Stimulated activated CD4-positive, alpha-beta T cell treated with anti-CD3 and anti-CD28 coated beads, Interleukin-1b, Interleukin-23, amount 100 ng/mL, for 4 hours (primary cell): ENCODE measurements around the gene ARAP2.
"Not testable (repeated sequence)": the region's sequence is repeated elsewhere in the genome, so short reads cannot be mapped to it uniquely, and the experiment has no call there.

ENCODE experiments used
- DNase-seq, 2 donors: peaks; one replicate each; pipeline ENCODE4 v3.0.0-alpha.2; 2020; ENCODE audit warnings: low read depth in 2 of 2

ARAP2 gene

GRCh38 chr4:36183665-36184393, 60.5 kb downstream of the ARAP2 start:
- no peak for DNase-seq

- no peak for DNase-seq
Observed at GRCh38 chr4:36183232-36183631, 61.1 kb downstream of the ARAP2 start.

GRCh38 chr4:36182315-36182714, 62.0 kb downstream of the ARAP2 start:
- DNase-seq: not testable (repeated sequence)

- no peak for DNase-seq
Observed at GRCh38 chr4:36180206-36180605, 64.1 kb downstream of the ARAP2 start.

- no peak for DNase-seq
Observed at GRCh38 chr4:36178484-36178883, 65.8 kb downstream of the ARAP2 start.

GRCh38 chr4:36177946-36178345, 66.4 kb downstream of the ARAP2 start:
- DNase-seq: no peak

- no peak for DNase-seq
Observed at GRCh38 chr4:36174570-36174969, 69.7 kb downstream of the ARAP2 start.

- no peak for DNase-seq
Observed at GRCh38 chr4:36173905-36174304, 70.4 kb downstream of the ARAP2 start.

- DNase-seq: no peak
Observed at GRCh38 chr4:36172656-36173055, 71.7 kb downstream of the ARAP2 start.

GRCh38 chr4:36168127-36168878, 76.0 kb downstream of the ARAP2 start:
- no peak for DNase-seq

GRCh38 chr4:36165631-36166005, 78.7 kb downstream of the ARAP2 start:
- no peak for DNase-seq

GRCh38 chr4:36164900-36165630, 79.2 kb downstream of the ARAP2 start:
- DNase-seq: no peak

- DNase-seq: no peak
Observed at GRCh38 chr4:36163198-36163597, 81.1 kb downstream of the ARAP2 start.

- DNase-seq: no peak
Observed at GRCh38 chr4:36159208-36159607, 85.1 kb downstream of the ARAP2 start.

GRCh38 chr4:36152735-36153134, 91.6 kb downstream of the ARAP2 start:
- DNase-seq: no peak

GRCh38 chr4:36142504-36142903, 101.8 kb downstream of the ARAP2 start:
- DNase-seq: no peak

GRCh38 chr4:36141186-36141585, 103.1 kb downstream of the ARAP2 start:
- no peak for DNase-seq

- no peak for DNase-seq
Observed at GRCh38 chr4:36140421-36140820, 103.9 kb downstream of the ARAP2 start.

GRCh38 chr4:36138220-36138619, 106.1 kb downstream of the ARAP2 start:
- DNase-seq: no peak

GRCh38 chr4:36137336-36137735, 107.0 kb downstream of the ARAP2 start:
- no peak for DNase-seq

- DNase-seq: no peak
Observed at GRCh38 chr4:36133658-36134057, 110.7 kb downstream of the ARAP2 start.

GRCh38 chr4:36133086-36133485, 111.2 kb downstream of the ARAP2 start:
- no peak for DNase-seq

- no peak for DNase-seq
Observed at GRCh38 chr4:36130641-36131040, 113.7 kb downstream of the ARAP2 start.
